ENCODE data around the gene LPAR2.
"Not testable (repeated sequence)": the region's sequence is repeated elsewhere in the genome, so short reads cannot be mapped to it uniquely, and the experiment has no call there.

DNA sequence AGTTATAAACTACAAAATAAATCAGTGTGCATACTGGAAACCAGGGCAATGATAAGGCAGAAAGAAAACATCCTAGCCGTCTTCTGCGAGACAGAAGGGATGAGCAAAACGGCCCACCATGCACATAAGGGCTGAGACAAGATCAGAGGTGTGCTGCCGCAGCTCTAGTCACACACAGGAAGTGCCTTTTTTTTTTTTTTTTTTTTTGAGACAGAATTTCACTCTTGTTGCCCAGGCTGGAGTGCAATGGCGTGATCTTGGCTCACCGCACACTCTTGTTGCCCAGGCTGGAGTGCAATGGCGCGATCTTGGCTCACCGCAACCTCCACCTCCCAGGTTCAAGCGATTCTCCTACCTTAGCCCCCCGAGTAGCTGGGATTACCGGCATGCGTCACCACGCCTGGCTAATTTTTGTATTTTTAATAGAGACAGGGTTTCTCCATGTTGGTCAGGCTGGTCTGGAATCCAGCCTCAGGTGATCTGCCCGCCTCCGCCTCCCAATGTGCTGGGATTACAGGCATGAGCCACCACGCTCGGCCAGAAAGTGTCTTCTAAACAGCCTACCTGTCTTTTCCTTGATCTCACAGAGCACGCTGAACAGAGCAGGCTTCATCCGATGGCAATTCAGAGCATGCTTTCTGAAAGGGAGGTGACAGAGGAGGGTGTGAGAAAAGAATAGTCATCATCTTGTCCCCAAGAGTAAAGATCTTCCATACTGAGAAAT, 29.1 kb downstream of the LPAR2 start:
- TF ChIP-seq, protein P1, sequence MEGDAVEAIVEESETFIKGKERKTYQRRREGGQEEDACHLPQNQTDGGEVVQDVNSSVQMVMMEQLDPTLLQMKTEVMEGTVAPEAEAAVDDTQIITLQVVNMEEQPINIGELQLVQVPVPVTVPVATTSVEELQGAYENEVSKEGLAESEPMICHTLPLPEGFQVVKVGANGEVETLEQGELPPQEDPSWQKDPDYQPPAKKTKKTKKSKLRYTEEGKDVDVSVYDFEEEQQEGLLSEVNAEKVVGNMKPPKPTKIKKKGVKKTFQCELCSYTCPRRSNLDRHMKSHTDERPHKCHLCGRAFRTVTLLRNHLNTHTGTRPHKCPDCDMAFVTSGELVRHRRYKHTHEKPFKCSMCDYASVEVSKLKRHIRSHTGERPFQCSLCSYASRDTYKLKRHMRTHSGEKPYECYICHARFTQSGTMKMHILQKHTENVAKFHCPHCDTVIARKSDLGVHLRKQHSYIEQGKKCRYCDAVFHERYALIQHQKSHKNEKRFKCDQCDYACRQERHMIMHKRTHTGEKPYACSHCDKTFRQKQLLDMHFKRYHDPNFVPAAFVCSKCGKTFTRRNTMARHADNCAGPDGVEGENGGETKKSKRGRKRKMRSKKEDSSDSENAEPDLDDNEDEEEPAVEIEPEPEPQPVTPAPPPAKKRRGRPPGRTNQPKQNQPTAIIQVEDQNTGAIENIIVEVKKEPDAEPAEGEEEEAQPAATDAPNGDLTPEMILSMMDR (conservative IDR thresholded peaks at IDR 0.05; ENCODE audit: low read depth, low read length), result not testable (repeated sequence)
- not testable (repeated sequence) for TF ChIP-seq EZH2 (IDR thresholded peaks at IDR 0.05; ENCODE audit: low read length, unreplicated experiment); EZH2phosphoT487 (IDR thresholded peaks at IDR 0.05; ENCODE audit: borderline replicate concordance, low read length)

Data from PC-3 (cell line).